HEK293 (cell line): ENCODE measurements around the gene MED4.

Source experiments
- BCL11A ChIP-seq: fragments of 450-650 bp; formaldehyde crosslinking; IDR thresholded peaks from 2 replicates; pipeline ENCODE4 v1.5.1; 2016; ENCODE audit warnings: low read depth, missing biosample characterization, missing genetic modification characterization
- KLF16 ChIP-seq: fragments of 450-650 bp; formaldehyde crosslinking; IDR thresholded peaks from 2 replicates; pipeline ENCODE4 v1.5.1; 2017; ENCODE audit warnings: missing biosample characterization, missing genetic modification characterization
- OSR2 ChIP-seq: fragments of 450-650 bp; formaldehyde crosslinking; IDR thresholded peaks from 2 replicates; pipeline ENCODE4 v1.5.1; 2016; ENCODE audit warnings: missing biosample characterization, missing genetic modification characterization
- OVOL3 ChIP-seq: fragments of 450-650 bp; formaldehyde crosslinking; IDR thresholded peaks from 2 replicates; pipeline ENCODE4 v1.5.1; 2016; ENCODE audit warnings: missing biosample characterization, missing genetic modification characterization
- SETDB1 ChIP-seq: IDR thresholded peaks from one replicate; pipeline ENCODE4 v1.6.1; 2017; ENCODE audit warnings: mild to moderate bottlenecking, low read length, moderate library complexity, mixed read lengths; ENCODE audit not compliant: insufficient read length
- ZNF138 ChIP-seq: fragments of 450-650 bp; formaldehyde crosslinking; IDR thresholded peaks from 2 replicates; pipeline ENCODE4 v1.5.1; 2016; ENCODE audit warnings: missing biosample characterization, missing genetic modification characterization, borderline replicate concordance
- ZNF175 ChIP-seq: fragments of 450-650 bp; formaldehyde crosslinking; IDR thresholded peaks from 2 replicates; pipeline ENCODE4 v1.5.1; 2016; ENCODE audit warnings: missing biosample characterization, missing genetic modification characterization
- ZNF596 ChIP-seq: fragments of 450-650 bp; IDR thresholded peaks from 2 replicates; pipeline ENCODE4 v1.5.0; 2018; ENCODE audit warnings: missing biosample characterization, mild to moderate bottlenecking, missing genetic modification characterization, moderate library complexity
- ZNF626 ChIP-seq: fragments of 450-650 bp; sonication (Bioruptor Pico); formaldehyde crosslinking; IDR thresholded peaks from 2 replicates; pipeline ENCODE4 v1.5.1; 2018; ENCODE audit warnings: missing biosample characterization, missing genetic modification characterization, inconsistent platforms
- TF ChIP-seq, protein P1 (sequence below): fragments of 450-650 bp; formaldehyde crosslinking; IDR thresholded peaks from 2 replicates; pipeline ENCODE4 v1.5.1; 2016; ENCODE audit warnings: missing biosample characterization, missing genetic modification characterization
- TF ChIP-seq, protein P2 (sequence below): fragments of 450-650 bp; formaldehyde crosslinking; IDR thresholded peaks from 2 replicates; pipeline ENCODE4 v1.5.1; 2016; ENCODE audit warnings: missing biosample characterization, missing genetic modification characterization
- TF ChIP-seq, protein P3 (sequence below): fragments of 450-650 bp; formaldehyde crosslinking; IDR thresholded peaks from 2 replicates; pipeline ENCODE4 v1.5.1; 2016; ENCODE audit warnings: missing biosample characterization, missing genetic modification characterization, borderline replicate concordance

DNA sequence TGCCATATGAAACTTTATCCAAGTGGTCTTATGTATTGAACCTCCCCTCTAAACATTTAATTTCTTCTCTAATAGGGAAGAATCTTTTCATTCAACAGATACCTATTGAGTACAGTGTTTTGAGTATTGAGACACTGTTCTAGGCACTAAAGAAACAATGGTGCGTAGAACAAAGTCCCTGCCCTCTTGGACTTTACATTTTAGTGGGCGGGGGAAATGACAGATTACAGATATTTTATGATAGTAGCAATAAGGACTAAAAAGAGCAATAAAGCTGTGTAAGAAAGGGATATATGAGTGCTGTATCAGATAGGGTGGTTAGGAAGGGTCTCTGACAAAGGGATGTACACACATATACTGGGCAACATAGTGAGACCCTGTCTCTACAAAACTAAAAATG lies 52.0 kb downstream of the MED4 start:
- TF ChIP-seq ZNF626 (tag by site-specific recombination): no peak
- no peak for TF ChIP-seq SETDB1
- TF ChIP-seq, protein P1, sequence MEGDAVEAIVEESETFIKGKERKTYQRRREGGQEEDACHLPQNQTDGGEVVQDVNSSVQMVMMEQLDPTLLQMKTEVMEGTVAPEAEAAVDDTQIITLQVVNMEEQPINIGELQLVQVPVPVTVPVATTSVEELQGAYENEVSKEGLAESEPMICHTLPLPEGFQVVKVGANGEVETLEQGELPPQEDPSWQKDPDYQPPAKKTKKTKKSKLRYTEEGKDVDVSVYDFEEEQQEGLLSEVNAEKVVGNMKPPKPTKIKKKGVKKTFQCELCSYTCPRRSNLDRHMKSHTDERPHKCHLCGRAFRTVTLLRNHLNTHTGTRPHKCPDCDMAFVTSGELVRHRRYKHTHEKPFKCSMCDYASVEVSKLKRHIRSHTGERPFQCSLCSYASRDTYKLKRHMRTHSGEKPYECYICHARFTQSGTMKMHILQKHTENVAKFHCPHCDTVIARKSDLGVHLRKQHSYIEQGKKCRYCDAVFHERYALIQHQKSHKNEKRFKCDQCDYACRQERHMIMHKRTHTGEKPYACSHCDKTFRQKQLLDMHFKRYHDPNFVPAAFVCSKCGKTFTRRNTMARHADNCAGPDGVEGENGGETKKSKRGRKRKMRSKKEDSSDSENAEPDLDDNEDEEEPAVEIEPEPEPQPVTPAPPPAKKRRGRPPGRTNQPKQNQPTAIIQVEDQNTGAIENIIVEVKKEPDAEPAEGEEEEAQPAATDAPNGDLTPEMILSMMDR (tag by site-specific recombination): no peak
- no peak for TF ChIP-seq BCL11A (tag by site-specific recombination)
- TF ChIP-seq KLF16 (tag by site-specific recombination): no peak
- TF ChIP-seq ZNF596: no peak
- TF ChIP-seq, protein P2, sequence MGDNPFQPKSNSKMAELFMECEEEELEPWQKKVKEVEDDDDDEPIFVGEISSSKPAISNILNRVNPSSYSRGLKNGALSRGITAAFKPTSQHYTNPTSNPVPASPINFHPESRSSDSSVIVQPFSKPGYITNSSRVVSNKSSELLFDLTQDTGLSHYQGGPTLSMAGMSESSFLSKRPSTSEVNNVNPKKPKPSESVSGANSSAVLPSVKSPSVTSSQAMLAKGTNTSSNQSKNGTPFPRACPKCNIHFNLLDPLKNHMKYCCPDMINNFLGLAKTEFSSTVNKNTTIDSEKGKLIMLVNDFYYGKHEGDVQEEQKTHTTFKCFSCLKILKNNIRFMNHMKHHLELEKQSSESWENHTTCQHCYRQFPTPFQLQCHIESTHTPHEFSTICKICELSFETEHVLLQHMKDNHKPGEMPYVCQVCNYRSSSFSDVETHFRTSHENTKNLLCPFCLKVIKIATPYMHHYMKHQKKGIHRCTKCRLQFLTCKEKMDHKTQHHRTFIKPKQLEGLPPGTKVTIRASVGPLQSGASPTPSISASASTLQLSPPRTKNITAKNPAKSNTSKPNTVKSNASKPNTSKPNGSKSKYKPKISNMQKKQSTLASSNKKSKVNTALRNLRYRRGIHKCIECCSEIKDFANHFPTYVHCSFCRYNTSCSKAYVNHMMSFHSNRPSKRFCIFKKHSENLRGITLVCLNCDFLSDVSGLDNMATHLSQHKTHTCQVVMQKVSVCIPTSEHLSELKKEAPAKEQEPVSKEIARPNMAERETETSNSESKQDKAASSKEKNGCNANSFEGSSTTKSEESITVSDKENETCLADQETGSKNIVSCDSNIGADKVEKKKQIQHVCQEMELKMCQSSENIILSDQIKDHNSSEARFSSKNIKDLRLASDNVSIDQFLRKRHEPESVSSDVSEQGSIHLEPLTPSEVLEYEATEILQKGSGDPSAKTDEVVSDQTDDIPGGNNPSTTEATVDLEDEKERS (tag by site-specific recombination): no peak
- no peak for TF ChIP-seq ZNF175 (tag by site-specific recombination)
- no peak for TF ChIP-seq OSR2 (tag by site-specific recombination)
- no peak for TF ChIP-seq ZNF138 (tag by site-specific recombination)
- TF ChIP-seq, protein P3, sequence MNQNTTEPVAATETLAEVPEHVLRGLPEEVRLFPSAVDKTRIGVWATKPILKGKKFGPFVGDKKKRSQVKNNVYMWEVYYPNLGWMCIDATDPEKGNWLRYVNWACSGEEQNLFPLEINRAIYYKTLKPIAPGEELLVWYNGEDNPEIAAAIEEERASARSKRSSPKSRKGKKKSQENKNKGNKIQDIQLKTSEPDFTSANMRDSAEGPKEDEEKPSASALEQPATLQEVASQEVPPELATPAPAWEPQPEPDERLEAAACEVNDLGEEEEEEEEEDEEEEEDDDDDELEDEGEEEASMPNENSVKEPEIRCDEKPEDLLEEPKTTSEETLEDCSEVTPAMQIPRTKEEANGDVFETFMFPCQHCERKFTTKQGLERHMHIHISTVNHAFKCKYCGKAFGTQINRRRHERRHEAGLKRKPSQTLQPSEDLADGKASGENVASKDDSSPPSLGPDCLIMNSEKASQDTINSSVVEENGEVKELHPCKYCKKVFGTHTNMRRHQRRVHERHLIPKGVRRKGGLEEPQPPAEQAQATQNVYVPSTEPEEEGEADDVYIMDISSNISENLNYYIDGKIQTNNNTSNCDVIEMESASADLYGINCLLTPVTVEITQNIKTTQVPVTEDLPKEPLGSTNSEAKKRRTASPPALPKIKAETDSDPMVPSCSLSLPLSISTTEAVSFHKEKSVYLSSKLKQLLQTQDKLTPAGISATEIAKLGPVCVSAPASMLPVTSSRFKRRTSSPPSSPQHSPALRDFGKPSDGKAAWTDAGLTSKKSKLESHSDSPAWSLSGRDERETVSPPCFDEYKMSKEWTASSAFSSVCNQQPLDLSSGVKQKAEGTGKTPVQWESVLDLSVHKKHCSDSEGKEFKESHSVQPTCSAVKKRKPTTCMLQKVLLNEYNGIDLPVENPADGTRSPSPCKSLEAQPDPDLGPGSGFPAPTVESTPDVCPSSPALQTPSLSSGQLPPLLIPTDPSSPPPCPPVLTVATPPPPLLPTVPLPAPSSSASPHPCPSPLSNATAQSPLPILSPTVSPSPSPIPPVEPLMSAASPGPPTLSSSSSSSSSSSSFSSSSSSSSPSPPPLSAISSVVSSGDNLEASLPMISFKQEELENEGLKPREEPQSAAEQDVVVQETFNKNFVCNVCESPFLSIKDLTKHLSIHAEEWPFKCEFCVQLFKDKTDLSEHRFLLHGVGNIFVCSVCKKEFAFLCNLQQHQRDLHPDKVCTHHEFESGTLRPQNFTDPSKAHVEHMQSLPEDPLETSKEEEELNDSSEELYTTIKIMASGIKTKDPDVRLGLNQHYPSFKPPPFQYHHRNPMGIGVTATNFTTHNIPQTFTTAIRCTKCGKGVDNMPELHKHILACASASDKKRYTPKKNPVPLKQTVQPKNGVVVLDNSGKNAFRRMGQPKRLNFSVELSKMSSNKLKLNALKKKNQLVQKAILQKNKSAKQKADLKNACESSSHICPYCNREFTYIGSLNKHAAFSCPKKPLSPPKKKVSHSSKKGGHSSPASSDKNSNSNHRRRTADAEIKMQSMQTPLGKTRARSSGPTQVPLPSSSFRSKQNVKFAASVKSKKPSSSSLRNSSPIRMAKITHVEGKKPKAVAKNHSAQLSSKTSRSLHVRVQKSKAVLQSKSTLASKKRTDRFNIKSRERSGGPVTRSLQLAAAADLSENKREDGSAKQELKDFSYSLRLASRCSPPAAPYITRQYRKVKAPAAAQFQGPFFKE: no peak
- no peak for TF ChIP-seq OVOL3 (tag by site-specific recombination)
